ENCODE results near the gene IQGAP1. TPM values are rescaled to one million over a fixed set of nuclear protein-coding genes. Genes with fewer than 3 reads are reported as not detected.

Gene IQGAP1
- total and polyA plus RNA-seq, 9 of the 15 experiments (the other 6 are each of a cell fraction or from before 2014, with no cell fraction given): 37.6 to 143 (median 77.7) TPM

DNA sequence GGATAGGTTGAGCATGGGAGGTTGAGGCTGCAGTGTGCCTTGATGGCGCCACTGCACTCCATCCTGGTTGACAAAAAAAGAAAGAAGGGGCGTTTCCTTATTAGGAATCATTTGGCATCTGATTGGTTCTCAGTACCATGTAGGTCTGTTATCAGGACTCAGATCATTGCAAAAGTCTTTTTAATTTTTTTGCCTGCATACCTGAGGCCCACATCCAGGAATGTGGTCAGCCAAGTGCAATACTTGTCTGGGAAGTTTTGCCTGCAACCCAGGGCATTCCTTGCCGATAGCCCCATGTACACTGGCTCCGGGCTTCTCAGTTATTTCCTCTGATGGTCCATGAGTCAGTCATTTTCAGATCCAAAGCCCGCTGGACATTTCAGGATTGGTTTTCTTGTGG lies 91.6 kb downstream of the IQGAP1 start:
- WGBS (ENCODE audit: insufficient coverage, low coverage, missing lambda C conversion rate): 85% methylated on average over 5 of the region's 5 CpGs
- in situ Hi-C loops (cut with MboI): loop anchor here (10.0 kb wide), 2 partner anchors 345 to 565 kb away; no protein-coding TSS in a partner anchor
- ATAC-seq: no peak

More for the DNA sequence above, 91.6 kb downstream of the IQGAP1 start:
- H3K4me3 ChIP-seq: no peak overlapping the region
- H3K4me2 ChIP-seq (ENCODE audit: insufficient read depth, low read length): no peak overlapping the region
- no peaks in the 10 kb centered on the region; the same call in 1 of the 2 replicates for H4K20me1 ChIP-seq (replicated peaks; ENCODE audit: control insufficient read depth, insufficient read depth, low read length)
- ChIA-PET CTCF (ENCODE audit: low intra/inter-chr PET ratio) (interaction anchor here (5.4 kb wide), 1 partner anchor 159 kb away, joined by 64 read pairs; no protein-coding TSS in a partner anchor), POLR2A (interaction anchor here (0.6 to 0.9 kb wide), 3 partner anchors 22 to 37 kb away, joined by 3 read pairs; no protein-coding TSS in a partner anchor)
- DNase-seq (ENCODE audit: extremely low read depth in 1 of 4, low spot score in 3 of 4) (no peak), FAIRE-seq (no peak)
- H3K27ac ChIP-seq (ENCODE audit: extremely low read depth, low read depth, low read length): no peak overlapping the region
- H2AFZ ChIP-seq (ENCODE audit: low read depth, low read length): no peak overlapping the region
- no peaks in the 10 kb centered on the region for H3K4me1 ChIP-seq (replicated peaks in 1 of 2; ENCODE audit: control insufficient read depth in 2 of 2, insufficient read depth in 2 of 2, low read length in 2 of 2)
- no peaks in the 10 kb centered on the region for H3K27me3 ChIP-seq (ENCODE audit: control insufficient read depth in 2 of 2, insufficient read depth in 2 of 2, low read length in 2 of 2)
- H3K79me2 ChIP-seq (ENCODE audit: control insufficient read depth, insufficient read depth, low read length): no peaks in the 10 kb centered on the region
- TF ChIP-seq, protein P1, sequence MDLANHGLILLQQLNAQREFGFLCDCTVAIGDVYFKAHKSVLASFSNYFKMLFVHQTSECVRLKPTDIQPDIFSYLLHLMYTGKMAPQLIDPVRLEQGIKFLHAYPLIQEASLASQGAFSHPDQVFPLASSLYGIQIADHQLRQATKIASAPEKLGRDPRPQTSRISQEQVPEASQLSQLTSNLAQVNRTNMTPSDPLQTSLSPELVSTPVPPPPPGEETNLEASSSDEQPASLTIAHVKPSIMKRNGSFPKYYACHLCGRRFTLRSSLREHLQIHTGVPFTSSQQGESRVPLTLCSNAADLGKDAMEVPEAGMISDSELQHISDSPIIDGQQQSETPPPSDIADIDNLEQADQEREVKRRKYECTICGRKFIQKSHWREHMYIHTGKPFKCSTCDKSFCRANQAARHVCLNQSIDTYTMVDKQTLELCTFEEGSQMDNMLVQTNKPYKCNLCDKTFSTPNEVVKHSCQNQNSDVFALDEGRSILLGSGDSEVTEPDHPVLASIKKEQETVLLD (IDR thresholded peaks at IDR 0.05): no peak
- TF ChIP-seq ZNF263 (CRISPR knock-in tag; IDR thresholded peaks at IDR 0.05; ENCODE audit: borderline replicate concordance) (no peak), RFX7 (CRISPR knock-in tag; IDR thresholded peaks at IDR 0.05) (no peak), TSC22D4 (tag; IDR thresholded peaks at IDR 0.05) (no peak)
- peaks cover 48% of the 10 kb centered on the region for H3K36me3 ChIP-seq (ENCODE audit: control insufficient read depth, insufficient read depth, low read length)
- H3K9ac ChIP-seq (ENCODE audit: insufficient read depth in 1 of 2, low read depth in 2 of 2, low read length in 2 of 2): no peak overlapping the region
- H3K9me3 ChIP-seq (replicated peaks; ENCODE audit: control insufficient read depth, insufficient read depth, low read depth, low read length): no peaks in the 10 kb centered on the region
- no TSS peak for BruUV-seq (replicated peaks)
- H3K9me1 ChIP-seq (ENCODE audit: control insufficient read depth, insufficient read depth, low read length): no peaks in the 10 kb centered on the region
- intact Hi-C loops (cut with micrococcal nuclease): loop anchor here (5.0 to 10.0 kb wide), 2 partner anchors 215 to 408 kb away; no protein-coding TSS in a partner anchor
